Panc1 (cell line): ENCODE data around the gene MICAL2. TPM values are rescaled to one million over a fixed set of nuclear protein-coding genes. Genes with fewer than 3 reads are reported as not detected.
A peak's percentile ranks its signal among the peaks of the same experiment; 100 is the strongest.

Source experiments
- ATAC-seq: fragments of 200-7000 bp; cut with Tn5 transposase; 2 replicates; pipeline ENCODE4 v1.9.1; 2020; ENCODE audit warnings: mild to moderate bottlenecking, moderate library complexity
- BruUV-seq: library from RNA; stranded (reverse); fragments of 400-500 nt; replicated peaks from 2 replicates; lab custom pipeline; 2021; lab: Mats Ljungman, UMichigan
- CTCF ChIA-PET: fragments of 300-600 bp; sonication (Branson Sonifier 250); formaldehyde crosslinking; loops from one replicate; lab custom pipeline; 2022; ENCODE audit warnings: antibody characterized with exemption; lab: Charles Lee
- POLR2A ChIA-PET: fragments of 300-600 bp; sonication (Branson Sonifier 250); formaldehyde crosslinking; loops from one replicate; lab custom pipeline; 2022; ENCODE audit warnings: antibody characterized with exemption; lab: Charles Lee
- DNase-seq: peaks from one replicate; pipeline ENCODE4 v3.0.0-alpha.2; 2010; ENCODE audit warnings: low read depth, low spot score
- H3K27ac ChIP-seq: 2 replicates; pipeline ENCODE4 v1.5.1; 2011; ENCODE audit warnings: mild to moderate bottlenecking, low read length, inconsistent platforms
- H3K27me3 ChIP-seq: fragments of 200-500 bp; sonication (Bioruptor generic); 2 replicates; pipeline ENCODE4 v1.6.0; 2014; ENCODE audit warnings: low read length, inconsistent platforms; ENCODE audit not compliant: control insufficient read depth, insufficient read depth
- H3K36me3 ChIP-seq: fragments of 200-500 bp; sonication (Bioruptor generic); 2 replicates; pipeline ENCODE4 v1.5.1; 2014; ENCODE audit warnings: inconsistent platforms, mild to moderate bottlenecking, low read length, moderate library complexity; ENCODE audit not compliant: control insufficient read depth, insufficient read depth
- H3K4me1 ChIP-seq: 2 replicates; pipeline ENCODE4 v1.5.1; 2011; ENCODE audit warnings: inconsistent platforms, mild to moderate bottlenecking, low read length, moderate library complexity; ENCODE audit not compliant: control insufficient read depth, insufficient read depth
- H3K4me3 ChIP-seq, 2 experiments: 2 replicates each; pipeline ENCODE4 v1.5.1; 2011 to 2012; ENCODE audit warnings: low read depth in 2 of 2, low read length in 2 of 2, mild to moderate bottlenecking in 2 of 2, inconsistent platforms in 1 of 2, moderate library complexity in 1 of 2
- H3K9me3 ChIP-seq: fragments of 200-500 bp; sonication (Bioruptor generic); 2 replicates; pipeline ENCODE4 v1.5.1; 2014; ENCODE audit warnings: low read depth, mild to moderate bottlenecking, inconsistent platforms, low read length, moderate library complexity; ENCODE audit not compliant: control insufficient read depth, insufficient read depth
- POLR2AphosphoS5 ChIP-seq: IDR thresholded peaks from 2 replicates; pipeline ENCODE4 v1.6.1; 2012; ENCODE audit warnings: mild to moderate bottlenecking, low read depth, low read length, moderate library complexity
- REST ChIP-seq, 2 experiments: IDR thresholded peaks; 2 replicates each; pipeline ENCODE4 v1.6.1; 2011 to 2012; ENCODE audit warnings: low read depth in 2 of 2, control low read depth in 1 of 2, low read length in 1 of 2, mild to moderate bottlenecking in 1 of 2, moderate library complexity in 1 of 2; ENCODE audit not compliant: insufficient read depth in 1 of 2
- SIN3A ChIP-seq: IDR thresholded peaks from 2 replicates; pipeline ENCODE4 v1.6.1; 2012; ENCODE audit warnings: low read depth, mild to moderate bottlenecking, low read length, moderate library complexity, borderline replicate concordance; ENCODE audit not compliant: insufficient read depth
- TCF7L2 ChIP-seq: IDR thresholded peaks from 2 replicates; pipeline ENCODE4 v1.6.1; 2011; ENCODE audit warnings: mild to moderate bottlenecking, low read depth, low read length, inconsistent platforms
- in situ Hi-C: cut with HindIII; loops from 2 replicates; pipeline ENCODE4 v1.10.0; 2016; ENCODE audit warnings: low sequenced_read_pairs, low pct_unique_long_range_greater_than_20kb
- intact Hi-C: fragments of 100-400 bp; cut with micrococcal nuclease; formaldehyde crosslinking; loops from one replicate; pipeline ENCODE4 v1.10.0; 2022; ENCODE audit not compliant: unreplicated experiment
- total RNA-seq: library from RNA; stranded (reverse); gene quantifications from one replicate; pipeline ENCODE4 v1.2.1, GENCODE V29; 2021; ENCODE audit not compliant: unreplicated experiment
- TF ChIP-seq, protein P1 (sequence below): fragments of 450-650 bp; IDR thresholded peaks from 2 replicates; pipeline ENCODE4 v1.5.1; 2017; ENCODE audit warnings: mild to moderate bottlenecking

The MICAL2 gene
- total RNA-seq, 1 experiment from 2014 or later: 199 TPM

DNA sequence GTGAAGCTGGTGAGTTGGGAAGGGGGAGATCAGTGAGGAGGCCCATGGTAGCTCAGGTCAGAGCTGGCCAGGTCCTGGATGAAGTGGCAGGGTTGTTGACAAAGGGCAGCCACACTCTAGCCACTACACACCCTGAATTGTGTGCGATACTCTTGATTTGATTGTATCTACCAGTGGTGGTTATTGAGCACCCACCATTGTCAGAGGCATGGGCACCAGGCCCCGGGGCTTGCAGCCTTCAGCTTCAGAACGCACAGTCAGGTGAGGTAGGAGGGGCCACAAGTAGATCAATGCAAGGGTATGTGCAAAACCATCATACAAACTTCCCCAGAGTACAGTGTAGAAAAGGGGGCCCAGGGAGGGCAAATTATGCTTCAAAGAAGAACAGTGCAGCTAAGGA, 38.1 kb downstream of the MICAL2 start:
- in situ Hi-C loops: no loop called here
- no TSS peak for BruUV-seq
- intact Hi-C loops: no loop called here
- H3K36me3 ChIP-seq: no peaks in the 10 kb centered on the region
- CTCF ChIA-PET: no interaction called here
- H3K27ac ChIP-seq: no peak overlapping the region
- no peaks in the 10 kb centered on the region for H3K27me3 ChIP-seq
- TF ChIP-seq REST (IDR thresholded peaks at IDR 0.05; ENCODE audit: insufficient read depth in 1 of 2, low read depth in 2 of 2, low read length in 1 of 2) (no peak), SIN3A (no peak), POLR2AphosphoS5 (no peak), TCF7L2 (no peak)
- TF ChIP-seq, protein P1, sequence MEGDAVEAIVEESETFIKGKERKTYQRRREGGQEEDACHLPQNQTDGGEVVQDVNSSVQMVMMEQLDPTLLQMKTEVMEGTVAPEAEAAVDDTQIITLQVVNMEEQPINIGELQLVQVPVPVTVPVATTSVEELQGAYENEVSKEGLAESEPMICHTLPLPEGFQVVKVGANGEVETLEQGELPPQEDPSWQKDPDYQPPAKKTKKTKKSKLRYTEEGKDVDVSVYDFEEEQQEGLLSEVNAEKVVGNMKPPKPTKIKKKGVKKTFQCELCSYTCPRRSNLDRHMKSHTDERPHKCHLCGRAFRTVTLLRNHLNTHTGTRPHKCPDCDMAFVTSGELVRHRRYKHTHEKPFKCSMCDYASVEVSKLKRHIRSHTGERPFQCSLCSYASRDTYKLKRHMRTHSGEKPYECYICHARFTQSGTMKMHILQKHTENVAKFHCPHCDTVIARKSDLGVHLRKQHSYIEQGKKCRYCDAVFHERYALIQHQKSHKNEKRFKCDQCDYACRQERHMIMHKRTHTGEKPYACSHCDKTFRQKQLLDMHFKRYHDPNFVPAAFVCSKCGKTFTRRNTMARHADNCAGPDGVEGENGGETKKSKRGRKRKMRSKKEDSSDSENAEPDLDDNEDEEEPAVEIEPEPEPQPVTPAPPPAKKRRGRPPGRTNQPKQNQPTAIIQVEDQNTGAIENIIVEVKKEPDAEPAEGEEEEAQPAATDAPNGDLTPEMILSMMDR: no peak
- peaks cover 27% of the 10 kb centered on the region for H3K4me1 ChIP-seq
- ATAC-seq (no peak), DNase-seq (no peak)
- POLR2A ChIA-PET: no interaction called here
- H3K9me3 ChIP-seq: no peaks in the 10 kb centered on the region
- no peak overlapping the region for H3K4me3 ChIP-seq

- H3K36me3 ChIP-seq: no peaks in the 10 kb centered on the region
- POLR2A ChIA-PET: no interaction called here
- no peak for ATAC-seq
- CTCF ChIA-PET: no interaction called here
- peak overlapping the region; percentile 48 for H3K27ac ChIP-seq
- no peak overlapping the region for H3K4me3 ChIP-seq
- BruUV-seq: no TSS peak
- peaks cover 24% of the 10 kb centered on the region for H3K4me1 ChIP-seq
- H3K9me3 ChIP-seq: no peaks in the 10 kb centered on the region
- no peak for DNase-seq
- intact Hi-C loops (no loop called here), in situ Hi-C loops (no loop called here)
- TF ChIP-seq TCF7L2 (peak; percentile 58; the same call in 1 of the 2 replicates), REST (IDR thresholded peaks at IDR 0.05; ENCODE audit: insufficient read depth in 1 of 2, low read depth in 2 of 2, low read length in 1 of 2) (no peak), SIN3A (no peak), POLR2AphosphoS5 (no peak)
- TF ChIP-seq, protein P1: no peak
- no peaks in the 10 kb centered on the region for H3K27me3 ChIP-seq
These were observed 38.5 kb downstream of the MICAL2 start for GRCh38 chr11:12148882-12149281.
